ENCODE data around the gene CD84.

- no peak for TF ChIP-seq EZH2 (IDR thresholded peaks at IDR 0.05)
- no peak for TF ChIP-seq POLR2AphosphoS5 (IDR thresholded peaks at IDR 0.05; ENCODE audit: borderline replicate concordance, low read depth, low read length)
Measured at GRCh38 chr1:160494620-160495019, 84.7 kb downstream of the CD84 start.

All from SK-N-MC (cell line).